Spleen (tissue), 7 donors: ENCODE results near the gene CEP112.

Source experiments
- POLR2A ChIP-seq, 3 donors: fragments of 450-650 bp; IDR thresholded peaks; one replicate each; pipeline ENCODE4 v1.5.1; 2017; ENCODE audit warnings: antibody characterized with exemption in 3 of 3, mild to moderate bottlenecking in 1 of 3
- TF ChIP-seq, protein P1 (sequence below), 11 experiments: fragments of 200-600 bp in 7 of 11; fragments of 450-650 bp in 4 of 11; sonication (generic) in 4 of 11; IDR thresholded peaks in 8 of 11; conservative IDR thresholded peaks in 3 of 11; 1 replicate in 7 of 11; 2 replicates in 4 of 11; pipeline versions ENCODE4 v1.4.0 to v1.8.0; 2016 to 2021; ENCODE audit warnings: antibody characterized with exemption in 11 of 11, inconsistent platforms in 4 of 11, mild to moderate bottlenecking in 1 of 11
- donor health status: DM: no; HTN: no; CAD: no; lungs with moderate emphysema.
- donor health status: DM: no; HTN: no; CAD: no.
- donor health status: DM: no; HTN: no; CAD: no.

DNA sequence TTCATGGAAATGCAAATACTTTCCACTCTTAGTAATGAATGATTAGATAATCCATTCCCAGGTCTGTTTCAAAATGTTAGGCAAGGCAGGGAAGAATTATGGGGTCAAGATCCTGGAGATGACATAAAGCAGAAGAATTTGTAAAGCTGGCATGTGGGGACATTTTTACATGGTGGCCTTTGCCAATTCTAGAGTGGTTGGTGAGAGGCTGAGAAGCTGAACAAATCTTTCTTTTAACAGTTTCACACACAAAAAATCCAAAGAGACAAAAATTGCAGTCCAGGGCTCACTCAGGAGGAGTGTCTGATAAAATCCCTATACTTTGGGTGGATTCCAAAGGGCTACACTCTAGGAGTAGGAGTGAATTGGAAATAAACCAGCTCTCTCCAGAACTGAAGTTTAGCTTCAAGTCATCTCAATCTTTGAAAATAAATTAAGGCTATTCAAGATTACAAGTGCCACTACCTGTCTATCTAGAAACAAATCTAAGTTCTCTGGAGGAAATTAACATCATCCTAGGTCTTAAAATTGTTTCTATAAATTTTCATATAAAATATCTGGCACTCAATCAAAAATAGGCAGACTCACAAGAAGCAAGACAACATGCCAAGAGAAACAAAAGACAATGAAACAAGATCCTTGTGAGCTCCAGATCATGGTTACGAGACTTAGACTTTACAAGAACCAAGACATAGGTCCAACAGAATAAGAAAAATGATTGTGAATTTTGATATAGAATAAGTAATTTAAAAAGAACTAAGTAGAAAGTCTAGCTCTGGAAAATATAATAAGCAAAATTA is 517.5 kb downstream of the CEP112 start:
- TF ChIP-seq POLR2A (IDR thresholded peaks at IDR 0.05) = no peak
- TF ChIP-seq, protein P1, sequence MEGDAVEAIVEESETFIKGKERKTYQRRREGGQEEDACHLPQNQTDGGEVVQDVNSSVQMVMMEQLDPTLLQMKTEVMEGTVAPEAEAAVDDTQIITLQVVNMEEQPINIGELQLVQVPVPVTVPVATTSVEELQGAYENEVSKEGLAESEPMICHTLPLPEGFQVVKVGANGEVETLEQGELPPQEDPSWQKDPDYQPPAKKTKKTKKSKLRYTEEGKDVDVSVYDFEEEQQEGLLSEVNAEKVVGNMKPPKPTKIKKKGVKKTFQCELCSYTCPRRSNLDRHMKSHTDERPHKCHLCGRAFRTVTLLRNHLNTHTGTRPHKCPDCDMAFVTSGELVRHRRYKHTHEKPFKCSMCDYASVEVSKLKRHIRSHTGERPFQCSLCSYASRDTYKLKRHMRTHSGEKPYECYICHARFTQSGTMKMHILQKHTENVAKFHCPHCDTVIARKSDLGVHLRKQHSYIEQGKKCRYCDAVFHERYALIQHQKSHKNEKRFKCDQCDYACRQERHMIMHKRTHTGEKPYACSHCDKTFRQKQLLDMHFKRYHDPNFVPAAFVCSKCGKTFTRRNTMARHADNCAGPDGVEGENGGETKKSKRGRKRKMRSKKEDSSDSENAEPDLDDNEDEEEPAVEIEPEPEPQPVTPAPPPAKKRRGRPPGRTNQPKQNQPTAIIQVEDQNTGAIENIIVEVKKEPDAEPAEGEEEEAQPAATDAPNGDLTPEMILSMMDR (IDR thresholded peaks at IDR 0.05 in 8 of 11, conservative IDR thresholded peaks at IDR 0.05 in 3 of 11) = no peak
